ENCODE results near the gene IFNA6.

IFNA6 gene

DNA sequence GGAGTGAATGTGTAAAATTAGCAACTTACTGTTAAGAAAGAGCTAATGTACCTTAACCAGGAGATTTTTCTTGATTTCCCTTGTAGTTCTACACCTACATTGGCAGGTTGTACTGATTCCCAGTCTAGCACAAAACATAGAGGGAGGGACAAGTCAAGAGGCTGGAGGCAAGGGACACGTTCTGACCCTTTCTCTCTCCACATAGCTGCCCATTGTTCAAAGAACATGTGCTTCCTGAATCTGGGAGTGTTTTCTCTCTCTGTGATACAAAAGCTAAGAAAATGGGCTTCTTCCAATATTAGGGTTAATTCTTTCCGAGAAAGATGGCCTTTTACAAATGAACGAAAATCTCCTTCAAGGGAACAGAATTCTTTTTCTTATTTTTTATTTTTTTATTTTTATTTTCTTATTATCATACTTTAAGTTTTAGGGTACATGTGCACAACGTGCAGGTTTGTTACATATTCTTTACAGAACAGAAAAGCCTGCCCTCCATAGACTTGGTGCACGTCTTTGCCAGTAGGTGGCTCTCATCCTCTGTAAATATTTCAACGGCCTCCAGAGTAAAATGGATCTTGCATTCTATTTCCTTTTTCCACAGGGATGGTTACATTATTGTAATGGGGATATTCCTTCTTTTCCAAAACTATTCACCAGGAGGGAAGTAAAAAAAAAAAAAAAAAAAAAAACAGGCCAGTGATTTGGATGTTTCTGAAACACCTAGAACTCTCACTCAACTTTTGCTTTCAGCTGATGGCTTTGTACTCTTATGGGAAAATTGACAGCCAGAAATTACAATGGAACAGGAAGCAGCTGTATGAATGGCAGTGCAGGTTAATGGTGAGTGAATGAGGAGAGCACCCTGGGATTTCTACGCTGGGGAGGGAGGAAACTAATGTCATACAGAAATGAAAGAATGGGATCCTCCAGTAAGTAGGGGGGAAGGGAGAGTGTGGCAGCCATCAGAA is 32.4 kb downstream of the IFNA6 start:
- H3K36me3 ChIP-seq (ENCODE audit: control insufficient read depth, insufficient read depth, low read length): no peaks in the 10 kb centered on the region
- H3K27me3 ChIP-seq (ENCODE audit: control insufficient read depth, insufficient read depth, low read length): no peaks in the 10 kb centered on the region
- H3K4me1 ChIP-seq (ENCODE audit: control insufficient read depth, insufficient read depth, low read length): no peaks in the 10 kb centered on the region
- no peak overlapping the region for H3K27ac ChIP-seq (ENCODE audit: low read depth, low read length)
- H3K9ac ChIP-seq (ENCODE audit: low read length): no peak overlapping the region
- no peak overlapping the region for H3K4me3 ChIP-seq (ENCODE audit: low read length)

DNA sequence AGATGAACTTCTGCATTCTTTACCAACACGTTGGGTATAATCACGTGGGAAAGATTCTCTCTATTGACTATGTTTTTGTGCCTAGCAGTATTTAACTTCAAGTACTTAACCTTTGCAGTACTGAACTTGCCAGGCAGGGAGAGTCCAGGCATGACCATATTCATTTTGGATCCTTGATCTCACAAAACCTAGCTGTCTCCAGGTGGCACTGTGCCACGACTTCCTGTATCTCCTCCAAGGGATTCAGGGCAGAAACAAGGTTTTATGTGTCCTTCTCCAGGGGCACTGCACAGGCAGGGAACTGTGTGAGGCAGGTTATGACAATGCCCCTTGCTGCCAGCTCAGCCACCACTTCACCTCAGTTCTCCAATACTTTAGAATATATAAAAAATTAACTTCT is 33.8 kb downstream of the IFNA6 start:
- Histone ChIP-seq H3K9ac (ENCODE audit: low read length) (no peak overlapping the region), H3K4me3 (ENCODE audit: low read length) (no peak overlapping the region), H3K27ac (ENCODE audit: low read depth, low read length) (no peak overlapping the region), H3K4me1 (ENCODE audit: control insufficient read depth, insufficient read depth, low read length) (no peaks in the 10 kb centered on the region), H3K27me3 (ENCODE audit: control insufficient read depth, insufficient read depth, low read length) (no peaks in the 10 kb centered on the region), H3K36me3 (ENCODE audit: control insufficient read depth, insufficient read depth, low read length) (no peaks in the 10 kb centered on the region)

DNA sequence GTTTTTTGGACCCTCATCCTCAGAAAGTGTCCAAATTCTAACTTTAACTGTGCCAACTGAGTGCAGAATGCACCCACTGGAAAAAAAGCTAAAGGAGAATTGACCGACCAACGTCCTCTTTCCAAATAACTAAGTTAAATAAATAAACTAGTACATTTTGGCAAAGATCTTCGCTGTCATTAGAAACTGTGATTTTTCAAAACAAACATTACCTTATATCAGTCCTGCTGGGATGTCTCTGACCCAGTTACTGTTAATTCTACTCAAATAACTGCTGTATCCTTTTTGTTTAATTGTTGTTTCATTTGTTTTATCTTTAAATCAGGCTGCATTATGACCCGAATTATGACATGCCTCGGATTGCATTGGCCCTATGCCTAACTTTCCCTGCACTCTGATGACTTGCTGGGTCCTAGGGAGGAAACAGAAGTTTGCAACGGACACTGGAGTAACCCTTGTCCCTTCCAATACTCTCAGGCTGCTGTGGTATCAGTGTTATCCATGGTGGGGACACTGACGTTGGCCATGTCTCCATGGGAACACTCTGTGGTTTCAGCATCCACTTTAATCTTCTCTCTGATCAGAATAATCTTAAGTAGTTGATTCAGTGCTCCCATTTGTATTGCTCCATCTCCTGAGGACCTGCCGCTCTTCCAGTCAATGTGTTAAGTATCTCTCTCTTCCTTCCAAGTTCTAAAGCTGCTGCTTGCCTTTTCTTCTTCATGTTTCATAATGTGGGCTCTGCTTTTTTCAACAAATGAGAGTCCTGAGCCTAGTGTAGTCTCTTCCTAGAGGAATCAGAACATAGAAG is 34.5 kb downstream of the IFNA6 start:
- Histone ChIP-seq H3K27me3 (ENCODE audit: control insufficient read depth, insufficient read depth, low read length) (no peaks in the 10 kb centered on the region), H3K36me3 (ENCODE audit: control insufficient read depth, insufficient read depth, low read length) (no peaks in the 10 kb centered on the region), H3K4me1 (ENCODE audit: control insufficient read depth, insufficient read depth, low read length) (no peaks in the 10 kb centered on the region), H3K9ac (ENCODE audit: low read length) (no peak overlapping the region), H3K27ac (ENCODE audit: low read depth, low read length) (no peak overlapping the region), H3K4me3 (ENCODE audit: low read length) (no peak overlapping the region)

DNA sequence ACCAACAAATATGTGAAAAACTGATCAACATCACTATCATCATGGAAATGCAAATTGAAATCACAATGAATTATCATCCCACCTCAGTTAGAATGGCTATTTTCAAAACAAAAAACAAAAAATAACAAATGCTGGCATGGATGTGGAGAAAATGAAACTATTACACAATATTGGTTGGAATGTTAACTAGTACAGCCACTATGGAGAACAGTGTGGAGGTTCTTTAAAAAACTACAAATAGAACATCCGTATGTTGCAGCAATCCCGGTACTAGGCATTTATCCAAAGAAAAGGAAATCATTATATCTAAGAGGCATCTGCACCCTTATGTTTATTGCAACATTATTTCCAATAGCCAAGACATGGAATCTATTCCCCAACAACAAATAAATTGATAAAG is 36.5 kb downstream of the IFNA6 start:
- Histone ChIP-seq H3K9ac (ENCODE audit: low read length) (no peak overlapping the region), H3K4me1 (ENCODE audit: control insufficient read depth, insufficient read depth, low read length) (no peaks in the 10 kb centered on the region), H3K36me3 (ENCODE audit: control insufficient read depth, insufficient read depth, low read length) (no peaks in the 10 kb centered on the region), H3K27me3 (ENCODE audit: control insufficient read depth, insufficient read depth, low read length) (no peaks in the 10 kb centered on the region), H3K4me3 (ENCODE audit: low read length) (no peak overlapping the region), H3K27ac (ENCODE audit: low read depth, low read length) (no peak overlapping the region)

DNA sequence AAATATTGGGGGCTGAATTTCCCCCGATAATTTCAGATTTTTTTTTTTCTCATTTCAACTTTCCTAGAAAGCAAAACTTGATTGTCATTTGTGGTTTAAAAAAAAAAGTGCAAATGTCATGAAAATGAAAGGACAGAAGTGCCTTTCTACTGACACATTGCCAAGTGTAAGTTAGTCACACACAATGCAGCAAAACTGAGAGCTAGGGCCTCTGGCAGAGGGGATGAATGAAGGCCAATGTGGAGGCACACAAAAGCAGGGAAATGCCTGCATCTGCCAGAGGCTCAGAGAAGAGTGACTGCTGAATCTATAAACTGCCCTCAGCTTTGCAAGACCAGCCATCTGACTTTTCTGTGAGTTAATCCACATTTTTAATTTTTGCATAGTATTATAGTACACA is 38.8 kb downstream of the IFNA6 start:
- no peak overlapping the region for H3K27ac ChIP-seq (ENCODE audit: low read depth, low read length)
- no peaks in the 10 kb centered on the region for H3K36me3 ChIP-seq (ENCODE audit: control insufficient read depth, insufficient read depth, low read length)

DNA sequence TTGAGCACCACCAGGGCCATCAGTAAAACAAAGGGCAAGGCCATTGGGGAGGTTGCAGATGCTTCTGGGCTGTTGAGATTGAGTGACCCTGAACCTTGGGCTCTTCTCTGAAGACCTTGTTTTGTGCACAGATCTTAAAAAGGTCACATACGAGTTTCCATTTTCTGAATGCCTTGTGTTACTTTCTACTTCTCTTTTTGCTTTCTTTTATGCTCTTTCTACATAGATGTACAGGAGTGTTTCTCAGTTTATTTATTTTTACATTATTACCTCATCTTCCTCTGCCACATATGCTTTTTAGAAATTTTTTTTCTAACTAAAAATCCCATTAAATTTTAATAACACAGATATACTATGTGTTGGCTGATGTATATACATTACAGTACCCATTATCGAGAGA is 45.5 kb downstream of the IFNA6 start, which contains the start of gene IFNA5:
IFNA5 (minus strand) TSS at position 101 of the 400 bp plus-strand sequence; CDS start at position 44, 57 bp downstream.
- Histone ChIP-seq H3K4me1 (ENCODE audit: control insufficient read depth, insufficient read depth, low read length) (no peaks in the 10 kb centered on the region), H3K4me3 (ENCODE audit: low read length) (no peak within 1 kb of the TSS), H3K9ac (ENCODE audit: low read length) (no peak within 1 kb of the TSS), H3K27ac (ENCODE audit: low read depth, low read length) (no peak within 1 kb of the TSS), H3K27me3 (ENCODE audit: control insufficient read depth, insufficient read depth, low read length) (no peaks in the 10 kb centered on the region), H3K36me3 (ENCODE audit: control insufficient read depth, insufficient read depth, low read length) (no peaks in the 10 kb centered on the region)

More for the DNA sequence above, 38.8 kb downstream of the IFNA6 start:
- H3K9ac ChIP-seq (ENCODE audit: low read length): no peak overlapping the region
- H3K4me1 ChIP-seq (ENCODE audit: control insufficient read depth, insufficient read depth, low read length): no peaks in the 10 kb centered on the region
- no peak overlapping the region for H3K4me3 ChIP-seq (ENCODE audit: low read length)
- H3K27me3 ChIP-seq (ENCODE audit: control insufficient read depth, insufficient read depth, low read length): no peaks in the 10 kb centered on the region
